ENCODE data around the gene SMTN.

GRCh38 chr22:31096657-31097279 is 15.7 kb downstream of the SMTN start:
- TF ChIP-seq EZH2 (optimal IDR thresholded peaks at IDR 0.05; ENCODE audit: low read depth, low read length) (no peak), CTCF (IDR thresholded peaks at IDR 0.05; ENCODE audit: low read length) (no peak)

Data from MM.1S (cell line).